Cerebellar nuclear complex (tissue), 1 donor: ENCODE results near the gene SUGT1.
"Not testable (repeated sequence)": the region's sequence is repeated elsewhere in the genome, so short reads cannot be mapped to it uniquely, and the experiment has no call there.

Experiments
- DNase-seq, 2 experiments: peaks; one replicate each; lab custom pipeline; 2025; lab: John Stamatoyannopoulos, UW

The SUGT1 gene

DNA sequence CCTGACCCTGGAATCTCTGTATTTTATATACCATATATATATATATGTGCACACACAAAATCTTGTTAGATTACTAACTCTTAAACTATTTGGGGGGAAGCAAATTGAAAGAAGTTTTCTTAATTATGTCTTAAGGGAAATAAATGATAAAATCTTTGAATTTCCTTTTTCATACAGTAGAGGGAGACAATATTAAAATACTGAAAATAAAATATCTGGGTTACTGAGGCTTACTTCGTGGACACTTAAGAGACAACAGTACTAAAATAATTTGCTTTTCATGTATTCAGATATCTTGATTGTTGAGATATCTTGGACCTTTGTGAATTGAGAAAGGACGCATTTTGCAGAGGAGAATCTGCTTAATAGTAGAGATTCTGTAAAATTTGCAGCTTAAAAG, 17.0 kb downstream of the SUGT1 start:
- DNase-seq, result no peak

GRCh38 chr13:52670726-52671125, 18.1 kb downstream of the SUGT1 start:
- DNase-seq, result no peak

DNA sequence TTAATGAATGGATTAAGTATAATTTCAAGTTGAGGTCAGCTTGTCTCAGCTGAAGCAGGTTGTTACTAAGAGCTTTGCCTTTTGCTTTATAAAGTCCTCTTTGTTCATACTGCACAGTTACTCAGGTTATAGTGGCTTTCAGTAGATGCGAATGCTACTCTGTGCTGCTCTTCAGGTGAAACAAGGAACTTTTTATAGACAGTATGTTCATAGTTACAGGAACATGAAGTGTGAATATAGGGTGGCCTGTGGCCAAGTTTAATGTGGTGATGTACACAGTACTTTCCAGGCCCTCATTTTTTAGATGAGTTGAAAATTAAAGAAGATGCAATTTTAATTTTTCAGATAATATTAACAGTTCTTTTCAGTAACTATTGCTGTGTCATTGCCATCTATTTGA, 20.8 kb downstream of the SUGT1 start:
- no peak for DNase-seq

GRCh38 chr13:52677823-52678222, 25.2 kb downstream of the SUGT1 start:
- DNase-seq, result no peak

DNA sequence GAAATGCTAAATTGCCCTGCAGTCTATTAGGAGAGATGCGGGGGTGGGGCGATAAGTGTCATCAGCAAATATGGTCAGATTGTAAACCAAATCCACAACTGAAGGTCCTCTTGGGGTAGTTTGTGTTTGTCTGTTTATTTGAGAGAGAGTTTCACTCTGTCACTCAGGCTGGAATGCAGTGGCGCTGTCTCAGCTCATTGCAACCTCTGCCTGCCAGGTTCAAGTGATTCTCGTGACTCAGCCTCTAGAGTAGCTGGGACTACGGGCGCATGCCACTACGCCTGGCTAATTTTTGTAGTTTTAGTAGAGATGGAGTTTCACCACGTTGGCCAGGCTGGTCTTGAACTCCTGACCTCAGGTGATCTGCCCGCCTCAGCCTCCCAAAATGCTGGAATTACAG, 33.2 kb downstream of the SUGT1 start:
- DNase-seq, result not testable (repeated sequence)

DNA sequence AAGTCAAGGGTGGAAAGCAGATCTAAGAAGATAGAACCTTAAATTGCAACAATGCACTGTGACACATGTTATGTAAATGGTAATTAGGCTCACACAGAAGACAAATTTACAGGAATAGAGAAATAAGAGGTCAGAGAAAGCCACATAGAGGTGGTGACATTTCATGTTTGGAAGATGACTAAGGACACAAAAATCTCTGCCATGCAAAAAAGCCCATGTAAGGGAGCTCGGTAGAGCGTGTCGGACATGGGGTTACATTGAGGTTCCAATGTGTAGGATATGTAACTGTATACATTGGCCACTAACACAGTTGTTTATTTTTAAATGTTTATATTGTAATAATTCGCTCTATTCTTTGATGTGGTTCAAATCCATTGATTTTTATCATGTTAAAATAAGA, 33.7 kb downstream of the SUGT1 start:
- no peak for DNase-seq

GRCh38 chr13:52695856-52696255, 43.2 kb downstream of the SUGT1 start:
- DNase-seq, result no peak

DNA sequence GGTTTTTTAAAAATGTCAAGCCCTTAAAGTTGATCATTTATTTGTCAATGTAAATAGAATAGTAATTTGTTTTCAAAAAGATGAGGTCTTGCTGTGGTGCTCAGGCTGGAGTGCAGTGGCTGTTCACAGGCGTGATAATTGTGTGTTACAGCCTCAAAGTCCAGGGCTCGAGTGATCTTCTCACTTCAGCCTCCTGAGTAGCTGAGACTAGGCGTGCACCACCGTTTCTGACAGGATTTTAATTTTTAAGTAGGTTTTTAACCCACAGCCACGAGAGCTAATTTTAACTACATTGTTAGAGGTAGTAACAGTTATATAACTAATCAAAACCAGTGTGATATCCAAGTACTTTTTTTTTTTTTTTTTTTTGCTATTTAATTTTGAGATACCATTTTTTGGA, 43.9 kb downstream of the SUGT1 start:
- DNase-seq, result no peak

- DNase-seq, result no peak
These were observed 49.3 kb downstream of the SUGT1 start for GRCh38 chr13:52701728-52702465.

GRCh38 chr13:52703482-52703881, 50.8 kb downstream of the SUGT1 start:
- no peak for DNase-seq

DNA sequence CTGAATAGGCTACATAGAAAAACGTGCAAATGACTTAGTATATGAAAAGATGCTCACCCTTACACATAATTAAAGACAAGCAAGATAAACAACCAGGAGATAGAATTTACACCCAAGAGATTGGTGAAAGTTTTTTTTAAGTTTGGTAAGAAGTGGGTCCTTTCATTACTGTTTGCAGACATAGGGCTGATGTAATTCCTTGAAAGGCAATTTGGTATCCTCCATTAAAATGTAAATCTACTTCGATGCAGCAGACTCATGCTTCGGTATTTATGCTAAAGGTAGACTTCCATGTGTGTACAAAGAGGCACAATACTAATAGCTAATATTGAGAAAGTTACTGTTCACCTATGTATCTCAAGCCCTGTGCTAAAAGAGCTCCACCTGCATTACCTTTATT, 53.4 kb downstream of the SUGT1 start:
- no peak for DNase-seq

- DNase-seq, result no peak
These were observed 54.7 kb downstream of the SUGT1 start for GRCh38 chr13:52707375-52707774.

- not testable (repeated sequence) for DNase-seq
These were observed 55.6 kb downstream of the SUGT1 start for GRCh38 chr13:52708266-52708665.

DNA sequence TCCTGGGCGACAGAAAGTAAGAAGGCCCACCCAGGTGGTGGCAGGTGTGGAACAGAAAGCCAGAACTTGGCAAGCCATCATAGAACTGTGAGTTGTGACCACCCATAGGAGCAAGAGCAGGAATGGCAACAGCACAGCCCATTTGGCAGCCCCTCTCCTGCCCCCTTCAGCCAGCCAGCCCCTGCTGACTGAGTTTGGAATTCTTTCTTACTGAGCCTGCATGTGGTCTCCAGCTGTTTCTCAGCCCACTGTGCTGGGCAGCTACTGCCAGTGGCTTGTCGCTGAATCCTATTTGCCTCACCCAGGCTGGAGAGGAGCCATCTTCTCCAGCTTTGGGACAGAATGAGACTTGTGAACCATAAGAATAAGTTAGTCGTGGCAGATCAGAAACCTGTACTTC, 58.6 kb downstream of the SUGT1 start:
- no peak for DNase-seq

GRCh38 chr13:52712385-52712784, 59.7 kb downstream of the SUGT1 start:
- no peak for DNase-seq

DNA sequence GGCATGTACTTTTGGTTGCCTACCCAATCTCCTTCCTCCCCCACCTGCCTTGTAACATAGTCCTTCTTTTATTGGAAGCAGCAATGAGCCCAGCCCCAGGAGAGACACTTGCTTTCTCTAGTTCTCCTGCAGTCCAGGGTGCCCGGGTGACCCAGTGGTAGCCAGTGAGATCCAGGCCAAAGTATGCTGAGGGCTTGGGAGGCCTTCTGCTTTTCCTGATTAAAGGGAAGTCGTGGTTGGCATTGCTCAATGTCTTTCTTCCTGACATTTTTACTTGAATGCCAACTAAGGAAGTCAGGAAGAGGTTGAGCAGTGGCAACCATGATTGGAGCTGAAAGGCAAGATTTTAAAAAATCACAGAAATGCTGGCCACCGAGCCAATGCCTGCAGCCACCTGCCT, 61.3 kb downstream of the SUGT1 start:
- DNase-seq, result no peak

DNA sequence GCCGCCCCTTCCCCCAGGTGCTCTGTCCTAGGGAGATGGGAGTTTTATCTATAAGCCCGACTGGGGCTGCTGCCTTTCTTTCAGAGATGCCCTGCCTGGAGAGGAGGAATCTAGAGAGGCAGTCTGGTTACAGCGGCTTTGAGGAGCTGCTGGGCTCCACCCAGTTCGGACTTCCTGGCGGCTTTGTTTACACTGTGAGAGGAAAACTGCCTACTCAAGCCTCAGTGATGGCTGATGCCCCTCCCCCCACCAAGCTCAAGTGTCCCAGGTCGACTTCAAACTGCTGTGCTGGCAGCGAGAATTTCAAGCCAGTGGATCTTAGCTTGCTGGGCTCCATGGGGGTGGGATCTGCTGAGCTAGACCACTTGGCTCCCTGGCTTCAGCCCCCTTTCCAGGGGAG, 68.3 kb downstream of the SUGT1 start:
- not testable (repeated sequence) for DNase-seq

DNA sequence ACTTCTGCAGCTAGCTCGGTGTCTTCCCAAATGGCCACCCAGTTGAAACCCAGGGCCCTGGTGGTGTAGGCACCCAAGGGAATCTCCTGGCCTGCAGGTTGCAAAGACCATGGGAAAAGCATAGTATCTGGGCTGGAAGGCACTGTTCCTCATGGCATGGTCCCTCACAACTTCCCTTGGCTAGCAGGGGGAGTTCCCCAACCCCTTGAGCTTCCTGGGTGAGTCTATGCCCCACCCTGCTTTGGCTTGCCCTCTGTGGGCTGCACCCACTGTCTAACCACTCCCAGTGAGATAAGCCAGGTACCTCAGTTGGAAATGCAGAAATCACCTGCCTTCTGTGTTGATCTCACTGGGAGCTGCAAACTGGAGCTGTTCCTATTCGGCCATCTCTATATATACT, 68.7 kb downstream of the SUGT1 start:
- DNase-seq, result not testable (repeated sequence)

GRCh38 chr13:52723181-52723580, 70.5 kb downstream of the SUGT1 start:
- DNase-seq, result no peak

GRCh38 chr13:52725302-52725701, 72.7 kb downstream of the SUGT1 start:
- no peak for DNase-seq

DNA sequence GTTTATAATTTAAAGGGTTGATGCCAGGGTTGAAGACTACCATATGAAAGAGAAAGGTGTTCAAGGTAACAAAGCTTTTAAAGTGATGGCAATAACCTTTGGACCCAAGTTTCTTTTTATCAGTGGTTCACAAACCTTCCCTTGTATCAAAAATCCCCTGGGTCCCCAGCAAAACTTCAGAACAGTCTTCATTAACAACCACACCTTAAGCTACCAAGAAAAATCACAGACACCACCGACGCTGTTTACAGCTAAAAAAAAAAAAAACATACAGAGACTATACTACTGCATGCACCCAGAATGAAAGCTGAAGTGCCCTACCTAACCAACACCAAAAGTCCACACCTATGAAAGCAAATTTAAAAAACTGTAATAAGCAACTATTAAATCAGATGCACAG, 73.6 kb downstream of the SUGT1 start:
- no peak for DNase-seq

GRCh38 chr13:52734075-52734623, 81.5 kb downstream of the SUGT1 start:
- no peak for DNase-seq

DNA sequence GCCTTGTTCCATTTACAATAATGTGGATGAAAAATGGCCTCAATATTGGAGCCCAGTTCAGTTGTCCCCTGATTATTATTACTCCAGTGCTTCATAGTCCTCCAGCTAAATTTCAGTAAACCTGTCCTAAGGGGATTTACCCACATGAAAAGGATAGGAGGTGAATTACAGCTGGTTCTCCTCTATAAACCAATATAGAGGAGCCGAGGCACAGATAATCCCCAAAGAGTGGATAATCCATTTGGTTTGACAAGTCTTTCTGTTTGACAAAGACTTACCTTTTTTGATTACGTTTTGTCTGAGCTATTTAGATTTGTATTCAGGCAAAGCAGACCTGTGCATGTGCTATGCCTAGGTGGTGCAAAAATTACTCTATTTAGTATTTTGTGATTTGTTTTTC, 84.3 kb downstream of the SUGT1 start:
- DNase-seq, result no peak

DNA sequence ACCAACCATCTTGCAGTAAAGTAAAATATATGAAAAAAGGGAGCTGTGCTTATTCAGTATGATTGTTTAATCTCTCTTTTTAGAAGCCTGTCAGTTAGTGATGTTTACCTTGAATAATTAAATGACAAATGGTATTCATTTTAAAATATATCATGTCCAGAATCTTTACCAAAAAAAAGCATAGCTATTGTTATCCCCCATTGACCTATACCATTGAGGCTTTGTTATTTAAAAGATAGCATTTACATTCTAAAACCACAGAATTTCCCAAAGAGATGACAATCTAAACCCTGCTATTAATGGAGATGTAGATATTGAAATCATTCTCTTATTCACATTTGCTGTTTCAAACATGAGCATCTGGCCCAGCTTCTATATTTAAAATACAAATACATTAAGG, 84.8 kb downstream of the SUGT1 start:
- DNase-seq, result no peak
